ENCODE measurements around the gene BANP.
"Not testable (repeated sequence)": the region's sequence is repeated elsewhere in the genome, so short reads cannot be mapped to it uniquely, and the experiment has no call there.

Gene BANP

DNA sequence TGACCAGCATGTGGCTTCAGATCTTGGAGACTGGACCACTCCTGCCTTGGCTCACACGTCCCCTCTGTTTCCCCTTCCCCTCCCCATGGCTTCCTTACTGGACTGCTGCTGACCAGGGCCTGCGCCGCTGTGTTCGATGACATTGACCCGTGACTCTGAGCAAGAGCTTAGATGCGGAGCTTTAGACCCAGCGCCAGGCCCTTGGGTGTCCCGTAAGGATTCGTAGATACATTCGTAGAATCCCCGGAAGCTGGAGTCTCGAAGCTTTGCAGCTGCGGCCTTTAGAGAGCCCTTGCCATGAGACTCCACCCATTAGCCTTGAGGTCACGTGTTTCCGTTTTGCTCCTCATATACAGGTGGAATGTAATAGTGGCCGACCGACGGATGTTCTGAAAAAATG is 65.2 kb downstream of the BANP start:
- DNase-seq (ENCODE audit: low spot score) = not testable (repeated sequence)

DNA sequence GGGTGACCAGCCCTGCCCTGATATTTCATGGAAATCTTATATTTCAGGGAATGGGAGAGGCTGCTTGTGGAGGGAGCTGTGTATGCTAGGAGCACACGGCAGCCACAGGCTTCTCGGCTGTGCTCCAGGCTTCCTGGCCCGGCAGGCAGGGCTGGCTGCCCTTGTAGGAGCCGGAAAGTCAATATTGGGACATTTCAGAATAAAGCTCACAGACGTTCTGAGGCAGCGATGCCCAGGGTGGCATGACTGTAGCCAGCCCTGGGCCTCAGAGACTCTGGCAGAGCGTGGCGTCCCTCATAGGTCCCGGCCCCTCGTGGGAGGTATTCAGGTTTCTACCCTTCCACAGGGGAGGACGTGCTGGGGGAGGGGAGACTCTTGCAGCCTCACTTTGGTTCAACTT is 65.7 kb downstream of the BANP start:
- no peak for DNase-seq (ENCODE audit: low spot score)

- no peak for DNase-seq (ENCODE audit: low spot score)
Measured at GRCh38 chr16:88017587-88018101, 66.4 kb downstream of the BANP start.

GRCh38 chr16:88018382-88018781 is 67.1 kb downstream of the BANP start:
- not testable (repeated sequence) for DNase-seq (ENCODE audit: low spot score)

- DNase-seq (ENCODE audit: low spot score) = not testable (repeated sequence)
Measured at GRCh38 chr16:88019041-88019820, 68.0 kb downstream of the BANP start.

GRCh38 chr16:88019821-88020515 is 68.7 kb downstream of the BANP start:
- no peak for DNase-seq (ENCODE audit: low spot score)

DNA sequence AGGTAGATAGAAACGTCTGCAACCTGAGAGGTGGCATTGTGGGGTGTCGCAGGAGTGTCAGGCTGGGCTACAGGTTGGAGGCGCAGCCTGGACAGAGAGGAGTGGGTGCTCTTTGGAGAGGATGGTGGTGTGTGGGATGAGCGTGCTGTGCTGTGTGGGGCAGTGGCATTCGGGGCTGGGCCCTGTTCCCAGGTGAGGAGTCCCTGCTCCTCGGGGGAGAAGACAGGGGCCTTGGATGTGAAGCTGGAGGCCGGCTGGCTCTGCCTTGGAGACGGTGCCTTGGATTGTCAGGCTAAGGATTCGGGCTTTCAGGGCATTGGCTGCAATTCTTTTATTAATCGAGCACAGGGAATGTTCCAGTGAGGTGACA is 69.3 kb downstream of the BANP start:
- no peak for DNase-seq (ENCODE audit: low spot score)

DNA sequence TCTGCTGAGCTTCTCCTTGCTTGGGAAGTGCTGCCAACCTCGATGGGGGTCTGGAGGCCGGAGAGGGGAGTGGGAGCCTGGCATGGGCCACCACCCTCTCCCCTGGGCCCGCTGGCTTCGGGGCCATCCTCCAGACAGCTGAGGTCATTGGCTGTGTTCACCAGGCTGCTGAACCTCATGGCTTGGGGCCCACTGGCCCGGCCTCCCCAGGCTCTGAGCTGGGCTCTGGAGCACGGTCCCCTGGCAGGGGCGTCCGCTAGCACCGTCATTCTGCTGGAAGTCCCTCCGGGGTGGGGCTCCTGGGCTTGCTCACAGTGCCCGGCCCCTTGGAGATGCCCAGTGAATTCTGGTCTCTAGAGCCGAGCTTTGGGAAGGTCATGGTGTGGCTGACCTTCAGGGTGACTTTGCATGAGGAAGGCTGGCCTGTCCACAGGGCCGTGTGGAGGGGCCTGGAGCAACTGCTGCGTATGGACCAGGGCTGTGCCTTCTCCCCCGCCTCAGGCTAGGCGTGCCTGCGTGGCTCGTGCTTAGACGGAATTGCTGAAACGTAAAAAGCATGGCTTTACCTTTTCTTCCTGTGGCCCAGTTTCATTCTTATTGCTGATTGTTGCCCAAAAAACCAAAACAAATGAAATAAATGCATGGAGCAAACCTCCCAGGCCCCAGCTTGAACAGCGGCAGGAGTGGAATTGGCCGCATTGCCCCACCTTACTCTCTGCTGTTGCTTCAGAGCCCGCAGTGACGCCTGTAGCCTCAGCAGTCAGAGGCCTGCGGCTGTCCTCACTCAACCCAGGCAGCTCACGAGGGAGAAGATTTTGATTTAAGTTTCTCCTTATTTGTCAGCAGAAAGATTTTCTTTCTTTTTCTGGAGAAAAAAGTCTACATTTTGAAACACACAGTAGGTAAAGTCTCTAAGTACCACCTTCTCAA is 70.1 kb downstream of the BANP start:
- not testable (repeated sequence) for DNase-seq (ENCODE audit: low spot score)

GRCh38 chr16:88022076-88023042 is 71.1 kb downstream of the BANP start:
- DNase-seq (ENCODE audit: low spot score) = no peak

DNA sequence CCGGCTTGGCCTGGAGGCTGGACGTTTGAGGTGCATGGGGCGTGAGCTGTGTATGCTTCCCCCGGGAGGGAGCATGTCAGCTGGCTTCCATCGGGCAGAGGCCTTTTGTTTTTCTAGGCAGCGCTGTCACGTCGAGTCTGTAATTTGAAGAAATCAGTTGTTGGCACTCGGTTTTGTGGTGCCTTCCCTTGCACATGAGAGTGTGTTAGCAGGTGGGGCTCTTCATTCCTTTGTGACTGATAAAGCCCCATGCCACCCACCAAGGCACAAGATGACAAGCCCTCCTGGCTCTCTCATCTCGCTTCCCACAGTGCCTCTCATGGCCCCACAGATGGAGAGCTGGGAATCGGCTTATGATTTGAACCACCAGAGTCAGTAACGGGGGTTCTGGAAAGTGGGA is 72.1 kb downstream of the BANP start:
- no peak for DNase-seq (ENCODE audit: low spot score)

DNA sequence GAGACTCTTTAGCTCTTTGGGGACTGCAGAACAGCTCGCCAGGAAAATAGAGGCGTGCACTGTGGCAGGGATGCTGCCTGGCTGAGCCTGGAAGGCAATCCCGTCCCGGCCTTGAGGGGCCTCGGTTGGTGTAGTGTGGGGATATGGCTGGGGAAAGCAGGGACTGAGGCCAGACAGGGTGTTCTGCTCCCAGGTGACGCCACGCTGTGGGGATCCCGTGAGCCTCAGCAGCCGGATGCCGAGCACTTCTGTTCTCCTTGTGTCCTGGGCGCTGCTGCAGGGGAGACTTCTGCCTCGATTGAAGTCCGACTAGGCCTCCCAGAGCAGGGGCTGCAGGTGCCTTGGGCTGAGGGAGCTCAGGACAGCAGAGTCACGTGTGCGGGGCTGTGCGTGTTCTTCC is 72.6 kb downstream of the BANP start:
- DNase-seq (ENCODE audit: low spot score) = no peak

GRCh38 chr16:88024491-88025085 is 73.4 kb downstream of the BANP start:
- peak; percentile 41 for DNase-seq (ENCODE audit: low spot score)

DNA sequence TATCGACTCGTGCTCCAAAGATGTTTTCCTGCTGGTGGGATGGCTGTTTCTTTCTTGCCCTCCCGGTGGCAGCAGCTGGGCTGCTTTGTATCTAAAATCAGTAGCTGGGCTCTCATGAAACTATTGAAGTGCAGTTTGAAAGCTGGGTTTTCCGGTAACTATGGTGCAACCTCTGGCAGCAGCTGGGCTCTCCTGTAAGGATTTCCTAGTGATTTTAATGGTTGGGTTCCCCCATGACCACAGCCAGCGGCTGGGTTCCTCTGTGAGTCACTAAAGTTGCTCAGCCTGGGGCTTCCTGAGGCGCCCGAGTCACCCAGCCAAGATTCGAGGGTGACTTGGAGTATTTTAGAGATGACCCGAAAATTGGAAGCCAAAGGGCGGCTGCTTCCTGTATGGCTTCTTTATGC is 73.9 kb downstream of the BANP start:
- DNase-seq (ENCODE audit: low spot score) = peak; percentile 54

DNA sequence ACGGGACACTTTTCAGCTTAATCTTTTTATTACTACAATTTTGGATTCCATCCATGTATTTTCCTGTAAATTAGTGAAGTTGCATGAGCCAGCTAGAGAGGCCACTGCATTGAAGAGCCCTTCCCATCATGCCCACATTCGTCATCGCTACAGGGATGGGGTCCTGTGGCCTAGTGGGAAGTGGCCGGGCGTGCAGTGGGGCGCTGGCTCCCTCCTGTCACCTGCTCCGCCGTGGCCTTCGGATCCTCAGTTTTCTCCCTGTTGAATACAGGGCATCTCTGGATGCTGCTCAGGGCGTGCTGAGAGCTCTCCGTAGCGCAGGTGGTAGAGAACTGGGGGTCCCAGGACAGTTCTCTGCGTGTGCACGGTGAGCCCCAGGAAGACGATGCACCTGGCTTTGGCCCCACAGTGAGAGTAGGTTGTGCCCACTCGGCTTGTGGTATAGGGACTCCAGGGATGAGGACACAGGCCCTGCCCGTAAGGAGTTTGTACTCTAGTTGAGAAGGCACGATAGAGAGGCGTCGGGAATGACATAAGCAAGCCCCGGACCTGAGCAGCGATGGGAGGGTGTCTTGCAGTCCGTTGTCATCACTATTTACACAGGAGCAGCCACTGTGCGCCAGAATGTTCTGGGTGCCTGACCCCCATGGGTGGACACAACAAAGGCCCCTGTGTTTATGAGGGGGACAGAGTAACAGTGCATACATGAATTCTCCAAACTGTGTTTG is 74.8 kb downstream of the BANP start:
- DNase-seq (ENCODE audit: low spot score) = not testable (repeated sequence)

GRCh38 chr16:88026964-88027938 is 76.0 kb downstream of the BANP start:
- no peak for DNase-seq (ENCODE audit: low spot score)

- DNase-seq (ENCODE audit: low spot score) = not testable (repeated sequence)
Measured at GRCh38 chr16:88028177-88028930, 77.1 kb downstream of the BANP start.

GRCh38 chr16:88030498-88030897 is 79.3 kb downstream of the BANP start:
- DNase-seq (ENCODE audit: low spot score) = no peak

DNA sequence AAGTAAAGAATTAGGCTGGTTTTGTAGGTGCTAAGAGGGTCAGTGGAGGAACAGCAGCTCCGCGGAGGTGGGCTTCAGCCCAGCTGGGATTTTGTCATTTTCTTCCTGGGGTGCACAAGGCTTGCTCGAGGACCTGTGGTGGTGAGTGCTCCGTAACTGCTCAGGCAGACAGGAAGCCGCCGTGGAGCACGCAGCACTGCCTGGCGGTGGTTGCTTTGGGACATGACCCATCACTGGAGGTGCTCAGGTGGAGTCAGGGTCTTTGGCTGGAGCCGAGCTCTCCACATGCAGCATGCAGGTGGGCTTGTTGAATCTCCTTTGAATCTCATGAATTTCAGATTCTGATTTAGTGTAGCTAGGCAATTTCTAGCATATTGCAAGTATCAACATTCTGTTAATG is 79.7 kb downstream of the BANP start:
- not testable (repeated sequence) for DNase-seq (ENCODE audit: low spot score)

Measured in kidney capillary endothelial cell (primary cell).